ENCODE measurements around the gene TMPRSS12.

DNA sequence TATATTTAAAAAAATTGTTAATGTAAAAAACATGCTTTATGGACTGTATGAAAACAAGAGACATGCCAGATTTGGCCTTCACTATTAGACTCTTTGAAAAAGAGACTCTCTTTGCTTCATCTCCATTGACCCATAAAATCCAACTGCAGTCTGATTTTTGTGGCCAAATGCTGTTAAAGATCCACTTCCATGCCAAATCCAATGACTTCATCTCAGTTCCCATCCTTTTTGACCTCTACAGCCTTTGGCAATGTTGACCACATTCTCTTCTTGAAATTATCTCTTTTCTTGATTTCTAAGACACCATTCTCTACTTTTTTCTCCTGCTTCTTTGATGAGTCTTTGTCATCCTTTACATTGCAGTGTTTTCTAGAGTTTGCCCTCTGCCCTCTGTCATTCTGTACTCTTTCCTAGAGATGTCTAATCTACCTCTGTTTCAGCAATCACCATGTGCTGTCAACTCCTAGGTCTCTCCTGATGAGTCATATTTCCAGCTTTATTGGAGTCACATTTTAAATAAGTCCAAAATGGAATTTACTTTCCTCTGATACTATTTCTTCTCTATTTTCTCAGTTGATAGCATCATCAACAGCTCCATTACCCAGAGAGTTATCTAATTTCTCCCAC is 2.4 kb downstream of the TMPRSS12 start:
- TF ChIP-seq, protein P1, sequence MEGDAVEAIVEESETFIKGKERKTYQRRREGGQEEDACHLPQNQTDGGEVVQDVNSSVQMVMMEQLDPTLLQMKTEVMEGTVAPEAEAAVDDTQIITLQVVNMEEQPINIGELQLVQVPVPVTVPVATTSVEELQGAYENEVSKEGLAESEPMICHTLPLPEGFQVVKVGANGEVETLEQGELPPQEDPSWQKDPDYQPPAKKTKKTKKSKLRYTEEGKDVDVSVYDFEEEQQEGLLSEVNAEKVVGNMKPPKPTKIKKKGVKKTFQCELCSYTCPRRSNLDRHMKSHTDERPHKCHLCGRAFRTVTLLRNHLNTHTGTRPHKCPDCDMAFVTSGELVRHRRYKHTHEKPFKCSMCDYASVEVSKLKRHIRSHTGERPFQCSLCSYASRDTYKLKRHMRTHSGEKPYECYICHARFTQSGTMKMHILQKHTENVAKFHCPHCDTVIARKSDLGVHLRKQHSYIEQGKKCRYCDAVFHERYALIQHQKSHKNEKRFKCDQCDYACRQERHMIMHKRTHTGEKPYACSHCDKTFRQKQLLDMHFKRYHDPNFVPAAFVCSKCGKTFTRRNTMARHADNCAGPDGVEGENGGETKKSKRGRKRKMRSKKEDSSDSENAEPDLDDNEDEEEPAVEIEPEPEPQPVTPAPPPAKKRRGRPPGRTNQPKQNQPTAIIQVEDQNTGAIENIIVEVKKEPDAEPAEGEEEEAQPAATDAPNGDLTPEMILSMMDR (conservative IDR thresholded peaks at IDR 0.05; ENCODE audit: low read length): no peak
- TF ChIP-seq EZH2phosphoT487 (IDR thresholded peaks at IDR 0.05; ENCODE audit: borderline replicate concordance): no peak
